Stimulated activated CD8-positive, alpha-beta memory T cell treated with anti-CD3 and anti-CD28 coated beads, Interleukin-12 subunit alpha, Interleukin-12 subunit beta, amount 100 ng/mL, for 1 hour (primary cell): ENCODE results near the gene DAPK1.

Source experiments
- DNase-seq: peaks from one replicate; pipeline ENCODE4 v3.0.0-alpha.2; 2020; ENCODE audit warnings: low read depth

The DAPK1 gene

DNA sequence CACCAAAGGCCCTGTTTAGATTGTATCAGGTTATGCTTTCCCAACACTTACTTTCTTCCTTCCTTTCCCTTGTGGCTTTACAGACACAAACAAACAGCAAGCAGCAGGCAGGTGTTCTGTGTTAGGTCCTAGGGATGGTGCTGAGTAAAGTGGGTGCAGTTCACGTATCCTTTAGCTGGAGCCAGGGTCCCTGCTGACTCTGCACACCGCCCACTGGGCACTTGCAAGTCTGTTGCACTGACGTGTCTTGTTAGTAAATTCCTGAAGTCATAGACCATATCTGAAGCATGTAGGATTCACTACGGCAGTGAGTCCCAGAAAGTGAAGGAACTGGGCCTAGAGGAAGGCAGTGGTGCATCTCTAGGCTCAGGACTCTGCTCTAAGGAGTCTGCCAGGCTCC lies 96.5 kb downstream of the DAPK1 start:
- DNase-seq = no peak

GRCh38 chr9:87594662-87595061 lies 97.0 kb downstream of the DAPK1 start:
- DNase-seq = no peak

DNA sequence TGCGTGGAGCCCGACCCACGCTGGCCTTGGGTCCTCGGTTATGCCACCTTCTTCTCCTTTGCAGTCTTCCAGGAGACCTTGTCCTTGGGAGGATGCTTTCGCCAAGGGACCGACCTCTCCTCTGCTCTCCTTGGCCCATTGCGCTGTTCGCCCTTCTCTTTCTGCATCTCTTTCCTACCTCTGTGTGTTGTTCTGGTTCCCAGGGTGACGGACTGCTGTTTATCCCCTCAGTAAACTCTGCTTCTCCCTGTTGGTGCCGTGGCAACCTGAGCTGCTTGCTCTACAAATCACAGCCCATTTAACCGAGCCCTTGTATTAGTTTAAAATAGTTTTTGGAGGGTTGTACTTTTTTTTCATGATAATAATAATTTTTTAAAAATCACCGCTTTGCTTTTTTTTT lies 97.9 kb downstream of the DAPK1 start:
- DNase-seq = no peak

DNA sequence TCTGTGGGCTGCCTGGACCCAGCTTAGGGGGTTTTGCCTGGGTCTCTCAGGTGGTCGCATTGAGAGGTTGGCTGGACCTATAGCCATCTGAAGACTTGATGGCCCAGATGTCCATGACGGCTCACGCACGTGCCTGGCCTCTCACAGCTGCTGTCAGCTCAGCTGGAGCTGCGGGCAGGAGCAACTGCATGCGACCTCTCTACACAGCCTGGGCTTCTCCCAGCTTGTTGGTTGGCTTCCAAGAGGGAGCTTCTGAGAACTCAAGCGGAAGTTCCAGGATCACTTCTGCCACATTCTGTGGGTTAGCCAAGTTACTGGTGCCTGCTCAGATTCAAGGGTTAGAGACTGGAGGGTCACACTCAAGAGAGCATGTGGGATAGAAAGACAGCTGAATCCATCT lies 99.2 kb downstream of the DAPK1 start:
- no peak for DNase-seq

GRCh38 chr9:87597710-87598443 lies 100.2 kb downstream of the DAPK1 start:
- no peak for DNase-seq

DNA sequence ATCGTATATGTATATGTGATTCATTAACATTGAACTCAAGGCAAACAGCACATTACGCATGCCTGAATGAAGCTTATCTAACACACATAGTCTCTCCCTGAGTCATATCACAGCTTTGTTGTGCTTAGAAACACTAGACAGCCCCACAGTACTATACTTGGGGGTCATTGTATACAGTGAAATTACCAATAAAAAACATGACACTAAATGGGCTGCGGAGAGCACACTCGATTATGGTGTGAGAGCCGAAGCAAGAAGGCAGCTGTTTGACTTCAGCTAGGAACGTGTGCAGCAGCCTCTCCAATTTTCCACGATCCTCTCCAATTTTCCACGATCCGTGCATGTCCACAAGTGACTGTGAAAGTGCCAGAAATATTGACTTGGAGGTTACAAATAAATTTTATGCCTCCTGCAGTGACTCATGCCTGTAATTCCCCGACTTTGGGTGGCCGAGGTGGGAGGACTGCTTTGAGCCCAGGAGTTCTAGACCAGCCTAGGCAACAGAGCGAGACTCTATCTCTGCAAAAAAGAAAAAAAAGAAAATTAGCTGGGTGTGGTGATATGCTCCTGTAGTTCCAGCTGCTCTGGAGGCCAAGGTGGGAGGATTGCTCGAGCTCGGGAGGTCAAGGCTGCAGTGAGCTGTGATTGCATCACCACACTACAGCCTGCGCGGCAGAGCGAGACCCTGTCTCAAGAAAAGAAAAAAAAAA lies 102.4 kb downstream of the DAPK1 start:
- DNase-seq = no peak

GRCh38 chr9:87601176-87601575 lies 103.5 kb downstream of the DAPK1 start:
- DNase-seq = no peak

DNA sequence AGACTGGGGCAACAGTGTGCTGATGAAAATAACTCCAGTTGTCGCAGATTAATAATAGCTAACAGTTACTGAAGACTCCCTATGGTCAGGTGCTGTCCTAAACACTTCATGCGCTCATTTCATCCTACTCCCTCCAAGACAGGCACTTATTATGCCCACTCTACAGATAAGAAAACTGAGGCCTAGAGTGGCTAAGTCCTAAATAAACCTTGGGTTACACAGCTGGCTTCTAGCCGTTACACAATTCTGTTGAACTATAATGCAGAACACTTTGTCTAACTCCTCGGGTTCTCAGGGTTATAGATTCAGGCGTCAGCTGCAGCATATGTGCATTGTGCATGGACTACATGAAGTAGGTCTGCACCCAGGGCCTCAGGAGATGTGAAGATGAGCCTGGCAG lies 103.9 kb downstream of the DAPK1 start:
- DNase-seq = no peak

- no peak for DNase-seq
These were observed 105.4 kb downstream of the DAPK1 start for GRCh38 chr9:87602933-87603643.

GRCh38 chr9:87603854-87604490 lies 106.3 kb downstream of the DAPK1 start:
- DNase-seq = no peak

- no peak for DNase-seq
These were observed 107.4 kb downstream of the DAPK1 start for GRCh38 chr9:87604886-87605588.

- DNase-seq = no peak
These were observed 108.0 kb downstream of the DAPK1 start for GRCh38 chr9:87605676-87606075.

DNA sequence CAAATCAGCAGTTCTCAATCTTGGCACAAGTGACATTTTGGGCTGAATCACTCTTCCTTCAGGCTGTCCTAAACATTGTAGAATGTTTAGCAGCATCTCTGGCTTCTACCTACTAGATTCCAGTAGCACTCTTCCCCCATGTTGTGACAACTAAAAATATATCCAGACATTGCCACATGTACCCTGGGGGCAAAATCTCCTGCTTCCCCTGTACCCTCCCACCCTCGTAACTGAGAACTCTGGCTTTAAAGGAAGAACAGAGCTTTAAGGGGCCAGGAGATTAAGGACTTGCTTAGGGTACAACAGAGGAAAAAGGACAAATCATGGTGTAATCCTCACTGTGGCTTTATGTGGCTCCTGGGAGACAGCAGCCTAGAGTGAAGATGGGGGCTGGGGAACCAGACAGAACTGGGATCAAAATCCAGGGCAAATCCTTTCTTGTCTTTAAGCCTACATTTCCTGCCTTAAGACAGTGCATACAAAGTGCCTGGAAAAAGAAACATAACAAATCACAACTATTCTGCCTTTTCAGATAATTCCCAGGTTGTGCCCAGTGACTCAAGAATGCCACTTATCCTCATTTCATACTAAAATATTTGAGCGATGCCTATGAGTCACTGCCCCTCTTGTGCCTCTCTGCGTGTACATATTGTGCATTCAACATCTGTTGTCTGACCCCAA lies 109.3 kb downstream of the DAPK1 start:
- DNase-seq = no peak

DNA sequence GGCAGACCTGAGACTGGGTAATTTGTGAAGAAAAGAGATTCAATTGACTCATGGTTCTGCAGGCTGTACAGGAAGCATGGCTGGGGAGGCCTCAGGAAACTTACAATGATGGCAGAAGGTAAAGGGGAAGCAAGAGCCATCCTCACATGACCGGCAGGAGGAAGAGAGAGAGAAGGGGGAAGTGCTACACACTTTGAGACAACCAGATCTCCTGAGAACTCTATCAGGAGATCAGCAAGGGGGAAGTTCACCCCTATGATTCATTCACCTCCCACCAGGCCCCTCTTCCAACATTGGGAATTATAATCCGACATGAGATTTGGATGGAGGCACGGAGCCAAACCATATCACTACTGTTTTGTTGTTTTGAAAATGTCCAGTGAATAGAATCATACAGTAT lies 110.2 kb downstream of the DAPK1 start:
- no peak for DNase-seq

DNA sequence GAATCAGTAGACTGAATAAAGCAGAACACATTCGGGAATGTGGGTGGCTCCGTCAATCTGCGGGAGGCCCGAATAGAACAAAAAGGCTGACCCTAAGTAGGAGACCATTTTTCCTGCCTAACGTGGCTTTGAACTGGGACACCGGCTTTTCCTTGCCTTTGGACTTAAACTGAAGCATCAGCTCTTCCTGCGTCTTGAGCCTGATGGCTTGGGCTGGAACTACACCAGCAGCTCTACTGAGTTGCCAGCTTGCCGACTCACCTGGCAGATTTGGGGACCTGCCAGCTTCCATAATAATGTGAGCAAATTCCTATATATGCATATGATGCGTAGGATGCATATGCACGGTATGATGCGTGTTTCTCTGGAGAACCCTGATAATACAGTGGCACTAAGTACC lies 111.3 kb downstream of the DAPK1 start:
- no peak for DNase-seq

DNA sequence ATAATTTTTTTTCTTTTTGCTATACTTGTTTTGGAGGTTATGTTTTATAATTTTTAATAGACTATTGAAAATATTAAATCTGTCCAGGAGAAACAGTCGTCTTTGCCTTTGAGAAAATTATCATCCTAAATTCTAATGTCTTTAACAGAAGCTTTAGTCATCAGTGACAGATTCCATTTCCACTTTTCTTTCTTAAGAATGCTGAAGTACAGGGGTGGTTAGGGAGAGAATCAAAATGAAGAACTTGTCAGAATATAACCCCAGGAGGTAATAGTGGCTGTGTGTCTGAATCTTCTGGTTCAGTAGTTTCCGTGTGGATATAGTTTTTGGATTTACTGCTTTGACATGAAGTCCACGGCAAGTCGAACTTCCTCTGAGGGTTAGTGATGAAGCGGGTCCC lies 111.8 kb downstream of the DAPK1 start:
- no peak for DNase-seq

- no peak for DNase-seq
These were observed 112.8 kb downstream of the DAPK1 start for GRCh38 chr9:87610200-87611155.

DNA sequence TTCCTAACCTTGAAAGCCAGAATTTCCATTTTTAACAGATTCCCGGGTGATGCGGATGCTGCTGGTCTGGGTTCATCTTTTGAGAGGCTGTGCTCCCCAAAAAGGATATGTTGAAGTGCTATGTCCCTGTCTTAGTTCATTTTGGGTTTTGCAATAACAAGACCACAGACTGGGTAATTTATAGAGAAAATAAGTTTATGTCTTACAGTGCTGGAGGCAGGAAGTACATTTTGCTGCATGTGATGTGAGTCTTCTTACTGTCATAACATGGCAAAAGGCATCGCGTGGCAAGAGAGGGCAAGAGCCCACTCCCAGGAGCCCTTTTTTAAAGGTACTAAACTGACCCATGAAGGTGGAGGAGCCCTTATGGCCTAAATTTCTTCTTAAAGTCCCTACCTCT lies 114.1 kb downstream of the DAPK1 start:
- DNase-seq = no peak

DNA sequence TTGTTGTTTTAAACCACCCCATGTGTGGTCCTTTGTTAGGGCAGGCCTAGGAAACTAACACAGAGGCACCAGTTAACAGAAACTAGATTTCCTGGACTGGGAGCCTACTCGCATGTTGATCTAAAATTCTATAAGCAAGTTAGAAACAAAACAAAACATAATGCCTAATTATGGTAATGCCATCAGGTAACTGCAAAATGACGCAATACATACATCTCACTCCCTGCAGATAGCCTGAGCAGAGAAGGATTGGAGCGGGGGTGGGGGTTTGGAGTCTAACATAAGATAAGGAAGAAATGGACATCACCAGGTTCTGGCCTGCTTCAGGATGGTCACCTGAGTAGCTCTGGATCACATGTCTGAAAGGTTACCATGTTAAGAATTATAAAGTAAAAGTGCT lies 114.9 kb downstream of the DAPK1 start:
- DNase-seq = no peak
